Stimulated activated CD4-positive, alpha-beta T cell treated with anti-CD3 and anti-CD28 coated beads, Interleukin-1b, Interleukin-23, amount 100 ng/mL, for 4 hours (primary cell): ENCODE measurements around the gene SLC16A6.
A peak's percentile ranks its signal among the peaks of the same experiment; 100 is the strongest.
"Not testable (repeated sequence)": the region's sequence is repeated elsewhere in the genome, so short reads cannot be mapped to it uniquely, and the experiment has no call there.

Experiments
- DNase-seq, 2 donors: peaks; one replicate each; pipeline ENCODE4 v3.0.0-alpha.2; 2020; ENCODE audit warnings: low read depth in 2 of 2

Gene SLC16A6

DNA sequence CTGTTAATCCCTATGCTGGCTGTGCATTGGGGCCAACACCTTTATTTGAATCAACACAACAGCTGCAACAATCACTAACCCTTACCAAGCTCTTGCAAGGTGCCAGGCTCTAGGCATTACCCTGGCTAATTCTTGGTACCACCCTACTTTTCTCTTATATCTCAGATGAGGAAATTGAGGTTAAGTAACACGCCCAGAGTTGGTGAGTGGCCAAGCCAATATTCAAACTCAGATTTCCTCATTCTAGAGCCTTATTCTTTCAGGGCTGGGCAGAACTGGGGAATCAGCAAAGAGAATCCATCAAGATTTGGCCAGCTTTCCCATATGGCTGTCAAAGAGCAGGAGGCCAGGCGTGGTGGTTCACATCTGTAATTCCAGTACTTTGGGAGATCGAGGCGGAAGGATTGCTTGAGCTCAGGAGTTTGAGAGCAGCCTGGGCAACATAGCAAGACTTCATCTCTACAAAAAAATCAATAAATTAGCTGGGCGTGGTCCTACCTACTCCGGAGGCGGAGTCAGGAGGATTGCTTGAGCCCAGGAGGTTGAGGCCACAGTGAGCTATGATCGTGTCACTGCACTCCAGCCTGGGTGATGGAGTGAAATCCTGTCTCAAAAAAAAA lies 24.1 kb upstream of the SLC16A6 start:
- DNase-seq, result no peak

GRCh38 chr17:68310152-68310551 lies 19.2 kb upstream of the SLC16A6 start:
- DNase-seq, result peak in 1 of 2 donors; percentile 40

DNA sequence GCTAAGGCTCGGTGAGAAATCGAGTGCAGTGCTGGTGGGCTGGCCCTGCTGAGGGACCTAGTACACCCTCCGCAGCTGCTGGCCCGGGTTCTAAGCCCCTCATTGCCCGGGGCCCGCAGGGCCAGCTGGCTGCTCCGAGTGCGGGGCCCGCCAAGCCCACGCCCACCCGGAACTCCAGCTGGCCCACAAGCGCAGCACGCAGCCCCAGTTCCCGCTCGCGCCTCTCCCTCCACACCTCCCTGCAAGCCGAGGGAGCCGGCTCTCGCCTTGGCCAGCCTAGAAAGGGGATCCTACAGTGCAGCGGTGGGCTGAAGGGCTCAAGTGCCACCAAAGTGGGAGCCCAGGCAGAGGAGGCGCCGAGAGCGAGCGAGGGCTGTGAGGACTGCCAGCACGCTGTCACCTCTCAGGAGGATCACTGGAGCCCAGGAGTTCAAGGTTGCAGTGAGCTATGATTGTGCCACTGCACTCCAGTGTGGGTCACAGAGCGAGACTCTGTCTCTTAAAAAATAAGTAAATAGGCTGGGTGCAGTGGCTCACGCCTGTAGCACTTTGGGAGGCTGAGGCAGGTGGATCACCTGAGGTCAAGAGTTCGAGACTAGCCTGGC lies 18.2 kb upstream of the SLC16A6 start:
- not testable (repeated sequence) for DNase-seq

DNA sequence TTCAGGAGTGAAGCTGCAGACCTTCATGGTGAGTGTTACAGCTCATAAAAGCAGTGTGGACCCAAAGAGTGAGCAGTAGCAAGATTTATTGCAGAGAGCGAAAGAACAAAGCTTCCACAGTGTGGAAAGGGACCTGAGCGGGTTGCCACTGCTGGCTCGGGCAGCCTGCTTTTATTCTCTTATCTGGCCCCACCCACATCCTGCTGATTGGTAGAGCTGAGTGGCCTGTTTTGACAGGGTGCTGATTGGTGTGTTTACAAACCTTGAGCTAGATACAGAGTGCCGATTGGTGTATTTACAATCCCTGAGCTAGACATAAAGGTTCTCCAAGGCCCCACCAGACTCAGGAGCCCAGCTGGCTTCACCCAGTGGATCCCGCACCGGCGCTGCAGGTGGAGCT lies 17.6 kb upstream of the SLC16A6 start:
- not testable (repeated sequence) for DNase-seq

DNA sequence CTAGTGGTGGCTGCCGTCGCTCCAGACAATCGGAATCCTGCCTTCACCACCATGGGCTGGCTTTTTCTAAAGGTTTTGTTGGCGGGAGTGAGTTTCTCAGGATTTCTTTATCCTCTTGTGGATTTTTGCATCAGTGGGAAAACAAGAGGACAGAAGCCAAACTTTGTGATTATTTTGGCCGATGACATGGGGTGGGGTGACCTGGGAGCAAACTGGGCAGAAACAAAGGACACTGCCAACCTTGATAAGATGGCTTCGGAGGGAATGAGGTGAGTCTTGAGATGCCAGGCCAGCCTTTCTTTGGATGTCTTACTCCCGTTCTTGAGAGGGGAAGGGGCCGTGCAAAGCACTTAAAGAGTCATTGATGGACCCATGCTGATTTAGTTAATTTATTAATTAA lies 16.5 kb upstream of the SLC16A6 start:
- no peak for DNase-seq

DNA sequence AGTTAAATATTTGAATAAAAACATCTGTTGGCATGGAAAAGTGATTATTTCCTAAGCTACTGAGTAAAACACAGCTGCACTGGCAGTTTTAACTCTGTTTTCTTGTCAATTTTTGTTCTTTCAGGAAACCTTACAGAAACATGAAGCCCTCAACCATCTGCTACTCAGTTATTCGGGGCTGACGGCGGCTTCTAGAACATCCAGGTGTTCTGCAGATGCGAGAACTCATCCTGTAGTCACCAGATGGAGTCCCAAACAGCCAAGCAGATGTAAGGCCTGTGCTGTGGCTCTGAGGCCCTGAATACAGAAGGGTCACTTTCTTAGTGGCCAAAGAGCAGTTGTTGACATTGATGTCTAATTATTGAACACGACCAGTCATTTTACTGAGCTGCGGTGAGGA lies 15.9 kb upstream of the SLC16A6 start:
- no peak for DNase-seq

GRCh38 chr17:68305142-68305541 lies 14.2 kb upstream of the SLC16A6 start:
- DNase-seq, result no peak

GRCh38 chr17:68304706-68305105 lies 13.8 kb upstream of the SLC16A6 start:
- DNase-seq, result no peak

DNA sequence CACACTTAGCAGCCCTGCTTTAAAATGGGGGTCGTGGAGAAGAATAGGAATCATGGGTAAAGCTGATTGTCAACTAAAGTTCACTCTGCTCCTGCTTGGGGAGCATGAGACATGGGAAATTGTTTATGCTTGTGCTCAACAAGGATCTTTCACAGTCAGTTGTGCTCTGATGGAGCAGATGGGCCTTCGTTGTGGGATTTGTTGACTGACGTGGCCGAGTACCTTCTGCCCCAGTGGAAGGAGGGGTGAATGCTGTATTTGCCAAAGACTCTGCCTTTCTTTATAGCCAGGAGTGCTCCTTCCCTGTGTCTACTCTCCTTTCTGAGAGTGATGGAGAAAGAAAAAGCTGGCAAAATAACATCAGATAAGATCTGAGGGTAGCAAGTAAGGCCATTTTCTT lies 11.7 kb upstream of the SLC16A6 start:
- no peak for DNase-seq

DNA sequence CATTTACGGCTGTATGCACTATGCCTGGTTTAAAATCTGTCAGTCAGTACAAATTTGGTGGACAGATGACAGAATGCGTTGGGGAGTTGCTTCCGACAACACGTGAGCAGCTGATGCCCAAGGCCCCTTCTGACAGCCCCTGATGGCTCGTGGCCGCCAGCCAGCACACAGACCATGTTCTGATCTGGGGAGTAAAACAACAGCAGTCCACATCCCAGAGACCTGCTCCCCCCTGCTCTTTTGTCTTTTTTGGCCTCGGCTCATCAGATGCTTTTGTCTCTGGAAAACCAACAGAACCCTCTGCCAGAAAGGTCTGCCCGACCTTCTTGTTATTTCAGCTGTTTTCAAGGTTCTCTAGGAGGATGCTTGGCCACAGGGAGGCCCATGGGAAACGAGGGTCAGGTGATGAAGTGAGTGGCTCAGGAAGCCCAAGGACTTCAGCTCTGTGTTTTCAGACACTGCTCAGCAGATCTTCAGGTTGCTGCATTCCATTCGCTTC lies 11.2 kb upstream of the SLC16A6 start:
- no peak for DNase-seq

GRCh38 chr17:68301438-68301959 lies 10.6 kb upstream of the SLC16A6 start:
- DNase-seq, result no peak

- DNase-seq, result no peak
These were observed 8.9 kb upstream of the SLC16A6 start for GRCh38 chr17:68299817-68300216.

DNA sequence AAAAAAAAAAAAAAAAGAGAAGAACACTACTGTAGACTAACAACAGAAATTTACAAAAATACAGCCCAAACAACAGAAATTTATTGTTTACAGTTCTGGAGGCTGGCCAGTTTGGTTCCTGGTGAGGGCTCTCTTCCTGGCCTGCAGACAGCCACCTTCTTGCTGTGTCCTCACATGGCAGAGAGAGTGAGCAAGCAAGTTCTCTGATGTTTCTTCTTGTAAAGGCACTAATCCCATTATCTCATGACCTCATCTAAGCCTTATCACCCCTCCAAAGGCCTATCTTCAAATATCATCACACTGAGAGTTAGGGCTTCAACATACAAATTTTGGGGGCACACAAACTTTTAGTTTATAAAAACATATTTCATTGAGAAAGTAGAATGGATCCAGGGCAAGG lies 7.7 kb upstream of the SLC16A6 start:
- no peak for DNase-seq

GRCh38 chr17:68297195-68297594 lies 6.3 kb upstream of the SLC16A6 start:
- DNase-seq, result no peak

DNA sequence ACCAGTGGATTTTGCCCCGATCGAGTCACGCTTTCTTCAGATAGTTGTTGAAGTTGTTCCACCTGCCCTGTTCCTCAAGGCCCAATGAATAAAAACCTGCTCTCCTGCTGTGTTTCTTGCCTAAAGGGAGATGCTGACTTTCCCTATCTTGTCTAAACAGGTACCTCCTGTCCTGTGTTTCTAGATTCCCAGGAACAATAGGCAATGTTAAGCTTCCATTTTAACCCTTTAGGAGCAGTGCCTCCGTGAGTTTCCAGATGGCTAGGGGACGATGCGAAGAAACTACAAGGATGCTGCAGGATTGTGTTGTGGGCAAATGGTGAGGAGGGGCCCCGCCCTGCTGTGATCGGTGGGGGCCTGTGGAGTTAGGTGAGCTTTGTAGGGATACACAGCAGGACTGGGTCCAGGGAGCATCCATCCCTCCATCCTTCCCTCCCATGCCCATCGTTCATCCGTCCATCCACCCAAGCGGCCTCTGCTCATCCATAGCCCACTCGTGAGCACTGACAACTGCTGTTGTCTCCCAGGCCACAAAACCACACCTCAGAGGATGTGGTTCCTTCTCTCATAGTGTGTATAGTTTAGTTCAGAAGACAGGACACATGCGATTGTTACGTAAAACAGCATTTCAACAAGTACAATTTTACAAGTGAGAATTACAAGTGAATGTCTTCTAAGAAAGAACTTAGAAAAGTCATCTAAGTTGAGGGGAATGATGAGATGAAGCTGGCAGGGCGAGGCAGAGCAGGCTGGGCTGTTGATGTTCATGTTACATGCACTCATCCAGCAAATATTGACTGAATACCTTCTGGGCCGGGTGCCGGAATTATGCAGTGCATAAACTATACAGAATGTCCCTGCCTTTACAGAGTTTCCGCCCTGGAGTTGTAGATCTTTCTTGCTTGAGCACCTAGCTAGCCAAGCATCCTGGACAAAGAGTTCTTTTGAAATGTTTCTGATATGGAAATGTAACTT lies 5.6 kb upstream of the SLC16A6 start:
- no peak for DNase-seq

DNA sequence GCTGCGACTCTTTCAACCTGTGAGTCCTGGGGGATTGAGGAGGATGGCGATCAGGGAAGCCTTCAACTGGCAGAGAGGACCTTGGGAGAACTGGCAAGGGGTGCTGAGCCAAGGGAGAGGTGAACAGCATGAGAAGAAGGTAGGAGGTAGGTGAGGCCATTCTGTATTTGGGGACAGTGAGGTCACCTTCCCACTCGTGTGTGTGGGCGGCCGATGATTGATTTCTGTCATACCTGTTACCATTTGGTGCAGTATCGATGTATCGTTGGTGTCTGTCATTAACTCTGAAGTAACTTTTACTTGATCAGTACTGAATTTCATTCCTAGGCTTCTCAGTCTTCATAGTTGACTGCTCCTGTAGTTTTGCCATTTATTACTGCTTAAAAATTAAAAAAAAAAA lies 4.2 kb upstream of the SLC16A6 start:
- peak in 1 of 2 donors; percentile 29 for DNase-seq

DNA sequence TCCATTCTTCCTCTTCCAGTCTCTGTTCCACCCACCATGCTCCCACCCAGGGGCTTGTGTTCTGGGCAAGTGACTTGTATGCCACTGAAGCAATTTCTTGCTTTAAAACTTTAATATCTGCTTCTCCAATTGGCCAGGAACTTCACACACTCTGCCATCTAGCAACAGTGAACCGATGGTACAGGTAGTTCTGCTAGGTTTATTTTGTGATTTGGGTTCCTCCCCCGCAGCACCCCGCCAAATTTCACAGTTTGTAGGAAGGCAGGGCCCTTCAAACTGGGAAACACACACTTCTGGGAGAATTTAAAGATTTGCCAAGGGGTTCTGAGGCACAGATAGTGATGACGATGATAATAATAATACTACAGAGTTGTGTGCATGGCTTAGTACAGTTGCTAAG lies 3.7 kb upstream of the SLC16A6 start:
- DNase-seq, result no peak

- no peak for DNase-seq
These were observed 3.2 kb upstream of the SLC16A6 start for GRCh38 chr17:68294196-68294555.

DNA sequence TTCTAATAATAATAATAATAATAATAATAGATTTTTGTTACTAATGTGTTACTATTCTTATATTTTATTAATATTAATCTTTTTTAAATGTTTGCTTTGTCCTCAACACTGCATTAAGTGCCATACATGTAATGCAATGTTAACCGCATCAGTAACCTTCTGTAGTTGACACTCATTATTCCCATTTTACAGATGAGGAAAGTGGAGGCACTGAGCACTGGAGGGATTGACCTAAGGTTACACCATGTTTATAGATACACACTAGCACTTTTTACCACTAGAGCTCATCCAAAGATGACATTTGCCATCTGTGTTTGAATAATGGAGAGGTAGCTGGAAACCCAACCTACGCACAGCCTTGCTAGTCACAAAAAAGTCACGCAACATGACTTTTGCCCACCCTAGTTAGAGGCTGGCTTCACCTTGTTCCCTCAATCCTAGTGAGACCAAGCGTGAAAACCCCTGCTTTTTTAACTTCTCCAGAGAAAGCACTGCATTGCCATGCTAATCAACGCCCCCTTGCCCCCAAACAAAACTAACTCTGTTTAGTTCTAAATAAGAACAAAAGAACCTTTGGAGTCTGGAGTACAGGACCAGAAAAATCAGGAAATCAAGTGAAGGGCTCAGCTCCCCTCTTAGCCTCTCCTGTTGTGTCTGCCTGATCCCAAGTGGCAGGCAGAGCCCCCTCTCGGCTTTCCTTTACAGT lies 2.7 kb upstream of the SLC16A6 start:
- no peak for DNase-seq

DNA sequence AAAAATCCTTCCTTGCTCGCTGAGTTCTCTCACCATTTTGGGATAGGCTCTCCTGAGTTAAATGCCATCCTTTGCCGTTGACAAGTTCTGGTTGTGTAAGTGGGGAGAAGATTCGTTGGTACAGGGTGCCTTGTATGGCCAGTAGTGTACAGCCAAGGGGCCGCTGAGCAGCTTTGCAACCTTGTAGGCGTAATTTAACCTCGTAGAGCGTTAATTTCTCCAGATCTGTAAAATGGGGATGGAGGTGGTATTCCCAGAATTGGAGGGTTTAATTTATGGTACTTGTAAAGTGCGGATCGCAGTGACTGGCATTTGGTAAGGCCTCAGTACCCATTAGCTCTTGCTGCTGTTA lies 1.7 kb upstream of the SLC16A6 start:
- DNase-seq, result no peak

DNA sequence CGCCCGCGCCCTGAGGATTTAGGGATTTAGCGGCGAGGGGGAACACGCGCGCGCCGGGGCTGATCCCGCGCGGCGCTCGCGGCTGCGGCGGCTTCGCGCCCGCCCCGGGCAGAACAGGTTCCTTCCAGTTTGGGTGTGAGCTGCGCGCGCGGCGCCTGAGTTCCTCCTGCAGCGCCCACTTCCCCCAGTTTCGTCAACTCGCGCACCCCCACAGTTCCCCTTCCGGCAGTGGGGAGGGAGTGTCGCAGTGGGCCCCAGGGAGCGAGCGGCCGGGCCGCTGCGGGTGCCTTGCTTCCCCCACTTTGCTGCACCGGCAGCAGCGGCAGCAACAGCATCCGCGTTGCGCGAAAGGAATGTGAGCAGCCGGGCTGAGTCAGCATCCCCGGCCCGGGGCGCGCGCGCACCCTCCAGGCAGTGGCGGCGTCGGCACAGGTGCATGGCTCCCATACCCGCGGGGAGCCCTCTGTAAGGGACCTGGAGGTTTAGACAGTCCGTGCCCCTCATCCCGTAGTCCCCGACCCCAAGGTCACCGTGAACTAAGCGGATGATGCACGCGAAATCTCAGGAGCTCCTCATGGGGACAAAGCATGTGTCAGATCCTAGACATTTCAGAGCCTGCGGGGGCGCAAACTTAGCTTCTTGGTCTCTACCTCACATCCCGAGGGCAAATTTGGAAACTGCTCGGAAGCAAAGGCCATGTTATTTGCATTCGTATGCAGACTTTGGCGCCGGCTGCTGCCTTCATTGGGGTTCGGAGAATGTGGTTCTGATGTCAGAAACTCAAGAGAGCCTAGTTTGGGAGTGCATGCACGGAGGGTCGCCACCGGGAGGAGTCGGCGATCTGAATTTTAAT lies 1.1 kb upstream of the SLC16A6 start:
- peak; percentile 77 to 81 for DNase-seq
